Activated T-cell treated with anti-CD3 and anti-CD28 coated beads for 48 hours (primary cell): Measurements from ENCODE around the gene CSHL1.
"Not testable (repeated sequence)": the region's sequence is repeated elsewhere in the genome, so short reads cannot be mapped to it uniquely, and the experiment has no call there.

Source experiments
- DNase-seq: peaks from one replicate; pipeline ENCODE4 v3.0.0-alpha.2; 2020; ENCODE audit warnings: low read depth

Gene CSHL1

DNA sequence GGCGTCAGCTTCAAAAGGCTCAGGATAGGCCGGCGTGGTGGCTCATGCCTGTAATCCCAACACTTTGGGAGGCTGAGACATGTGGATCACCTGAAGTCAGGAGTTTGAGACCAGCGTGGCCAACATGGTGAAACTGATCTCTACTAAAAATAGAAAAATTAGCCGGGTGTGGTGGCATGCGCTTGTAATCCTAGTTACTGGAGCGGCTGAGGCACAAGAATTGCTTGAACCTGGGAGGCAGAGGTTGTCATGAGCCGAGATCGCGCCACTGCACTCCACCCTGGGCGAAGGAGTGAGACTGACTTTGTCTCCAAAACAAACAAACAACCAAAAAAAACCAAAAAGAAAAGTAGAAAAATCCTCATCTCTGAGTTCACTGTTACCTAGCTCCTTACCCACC lies 25.9 kb downstream of the CSHL1 start:
- not testable (repeated sequence) for DNase-seq

DNA sequence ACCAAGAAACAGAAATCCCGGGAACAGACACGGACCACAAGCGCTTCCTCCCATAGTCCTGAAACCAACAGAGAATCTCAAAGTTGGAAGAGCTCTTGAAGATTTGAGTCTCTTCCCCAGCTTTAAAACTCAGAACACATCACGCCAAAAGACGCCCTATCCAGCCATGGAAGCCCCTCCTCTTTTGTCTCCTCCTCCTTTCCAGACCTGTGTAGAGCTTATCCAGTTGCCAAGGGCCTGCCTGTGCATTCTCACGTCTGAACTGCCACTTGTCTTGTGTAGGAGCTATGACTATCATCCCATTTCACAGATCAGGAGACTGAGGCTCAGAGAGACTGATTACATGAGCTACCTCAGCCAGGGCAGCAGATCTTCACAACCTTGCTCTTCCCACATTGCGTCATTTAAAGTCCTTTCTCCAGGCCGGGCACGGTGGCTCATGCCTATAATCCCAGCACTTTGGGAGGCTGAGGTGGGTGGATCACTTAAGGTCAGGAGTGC lies 28.4 kb downstream of the CSHL1 start:
- DNase-seq = not testable (repeated sequence)

DNA sequence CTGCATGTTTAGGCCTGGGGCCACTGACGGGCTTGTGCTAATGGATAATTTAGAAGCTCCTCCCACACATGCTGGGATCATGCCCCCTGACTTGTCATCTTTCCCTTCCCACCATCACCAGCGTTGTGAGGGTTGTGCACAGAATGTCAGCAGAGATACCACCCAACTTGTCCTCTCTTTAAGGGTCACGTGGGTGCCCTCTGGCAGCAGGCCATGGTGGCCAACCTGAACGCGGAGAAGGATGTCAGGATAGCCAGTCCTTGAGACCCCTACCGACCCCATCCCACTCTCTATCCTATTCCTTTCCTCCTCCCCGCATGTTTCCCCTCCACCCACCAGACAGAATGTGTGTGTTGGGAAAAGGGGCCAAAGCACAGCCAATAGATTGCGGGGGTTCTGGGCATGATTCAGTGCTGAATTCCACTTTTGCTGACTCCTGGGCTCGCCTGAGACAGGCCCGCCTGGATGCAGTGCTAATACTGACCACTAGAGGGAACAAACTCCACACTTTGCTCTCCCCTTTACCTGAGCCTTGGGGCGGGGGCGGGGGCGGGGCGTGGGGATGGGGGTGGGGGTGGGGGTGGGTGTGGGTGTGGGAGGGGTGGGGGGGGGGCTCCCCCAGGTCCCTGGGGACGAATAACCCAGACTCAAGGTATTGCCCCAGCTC lies 29.0 kb downstream of the CSHL1 start, which contains the start of gene GH2:
TSS of gene GH2 (minus strand) at position 10 of the 667 bp plus-strand sequence. CDS start 143 bp downstream, outside the sequence.
- DNase-seq = peak; percentile 46

DNA sequence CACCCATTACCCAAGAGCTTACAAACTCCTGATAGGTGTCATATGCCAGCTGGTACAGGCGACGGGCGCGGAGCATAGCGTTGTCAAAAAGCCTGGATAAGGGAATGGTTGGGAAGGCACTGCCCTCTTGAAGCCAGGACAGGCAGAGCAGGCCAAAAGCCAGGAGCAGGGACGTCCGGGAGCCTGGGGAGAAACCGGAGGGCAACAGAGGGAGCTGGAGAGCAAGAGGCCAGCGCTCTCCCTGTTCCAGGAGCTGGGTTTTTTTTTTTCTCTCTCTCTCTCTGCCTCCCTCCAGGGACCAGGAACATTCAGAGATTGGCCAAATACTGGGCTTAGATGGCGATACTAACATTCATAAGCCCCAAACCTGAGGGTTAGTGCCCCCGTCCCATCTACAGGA lies 29.7 kb downstream of the CSHL1 start:
- not testable (repeated sequence) for DNase-seq

DNA sequence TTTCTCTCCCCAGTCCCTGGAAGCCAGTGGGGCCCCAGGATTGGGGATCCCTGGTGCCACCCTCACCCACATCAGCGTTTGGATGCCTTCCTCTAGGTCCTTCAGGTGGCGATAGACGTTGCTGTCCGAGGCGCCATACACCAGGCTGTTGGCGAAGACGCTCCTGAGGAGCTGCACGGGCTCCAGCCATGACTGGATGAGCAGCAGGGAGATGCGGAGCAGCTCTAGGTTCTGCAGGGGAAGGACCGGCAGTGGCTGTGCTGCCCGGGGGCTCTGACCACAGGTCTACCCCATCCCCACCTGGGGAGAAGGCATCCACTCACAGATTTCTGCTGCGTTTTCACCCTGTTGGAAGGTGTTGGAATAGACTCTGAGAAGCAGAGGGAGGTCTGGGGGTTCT lies 30.4 kb downstream of the CSHL1 start:
- DNase-seq = no peak

- DNase-seq = not testable (repeated sequence)
Observed at GRCh38 chr17:63878413-63878812, 32.6 kb downstream of the CSHL1 start.

- not testable (repeated sequence) for DNase-seq
Observed at GRCh38 chr17:63874693-63875092, 36.4 kb downstream of the CSHL1 start.

- not testable (repeated sequence) for DNase-seq
Observed at GRCh38 chr17:63874061-63874626, 36.9 kb downstream of the CSHL1 start.

DNA sequence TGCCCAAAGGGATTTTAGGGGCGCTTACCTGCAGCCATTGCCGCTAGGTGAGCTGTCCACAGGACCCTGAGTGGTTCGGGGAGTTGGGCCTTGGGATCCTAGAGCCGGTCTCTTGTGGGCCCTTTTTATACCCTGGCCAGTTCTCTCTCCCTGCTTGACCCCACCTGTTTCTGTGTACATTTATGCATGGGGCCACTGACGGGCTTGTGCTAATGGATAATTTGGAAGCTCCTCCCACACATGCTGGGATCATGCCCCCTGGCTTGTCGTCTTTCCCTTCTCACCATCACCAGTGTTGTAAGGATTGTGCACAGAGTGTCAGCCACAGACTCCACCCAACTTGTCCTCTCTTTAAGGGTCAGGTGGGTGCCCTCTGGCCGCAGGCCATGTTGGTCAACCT lies 37.5 kb downstream of the CSHL1 start, which contains the start of gene CSH2:
TSS of gene CSH2 (minus strand) at position 101 of the 400 bp plus-strand sequence. CDS start at position 38, 63 bp downstream.
- DNase-seq = not testable (repeated sequence)

DNA sequence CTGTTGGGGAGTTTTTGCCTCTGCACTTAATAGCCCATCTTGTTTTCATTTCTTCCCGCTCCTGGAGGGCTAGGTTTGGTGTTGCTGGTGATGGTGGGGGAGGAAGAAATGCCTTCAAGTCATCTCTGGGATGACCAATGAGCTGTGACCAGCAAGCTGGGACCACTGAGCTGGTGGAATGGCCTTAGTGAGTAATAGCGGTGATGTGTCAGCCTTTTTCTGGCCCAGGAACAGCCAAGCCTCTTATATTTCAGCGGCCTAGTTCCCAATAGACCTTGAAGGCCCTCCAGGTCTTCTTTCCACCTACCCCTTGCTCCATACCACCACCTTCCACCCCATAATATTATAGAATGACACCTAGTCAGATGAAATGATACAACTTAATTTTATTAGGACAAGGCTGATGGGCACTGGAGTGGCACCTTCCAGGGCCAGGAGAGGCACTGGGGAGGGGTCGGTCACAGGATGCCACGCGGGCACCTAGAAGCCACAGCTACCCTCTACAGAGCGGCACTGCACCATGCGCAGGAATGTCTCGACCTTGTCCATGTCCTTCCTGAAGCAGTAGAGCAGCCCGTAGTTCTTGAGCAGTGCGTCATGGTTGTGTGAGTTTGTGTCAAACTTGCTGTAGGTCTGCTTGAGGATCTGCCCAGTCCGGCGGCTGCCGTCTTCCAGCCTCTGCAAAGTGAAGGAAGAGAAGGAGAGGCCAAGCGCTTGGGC lies 39.3 kb downstream of the CSHL1 start:
- not testable (repeated sequence) for DNase-seq

- not testable (repeated sequence) for DNase-seq
Observed at GRCh38 chr17:63870292-63870665, 40.8 kb downstream of the CSHL1 start.

GRCh38 chr17:63869491-63870291 lies 41.4 kb downstream of the CSHL1 start:
- not testable (repeated sequence) for DNase-seq

GRCh38 chr17:63866625-63867024 lies 44.4 kb downstream of the CSHL1 start:
- DNase-seq = not testable (repeated sequence)
